Smooth muscle cell (in vitro differentiated cells): ENCODE measurements around the gene ACTR1A. TPM values are rescaled to one million over a fixed set of nuclear protein-coding genes. Genes with fewer than 3 reads are reported as not detected.

Source experiments
- DNase-seq: peaks from one replicate; lab custom pipeline; 2025; ENCODE audit not compliant: unreplicated experiment; lab: John Stamatoyannopoulos, UW
- H2AFZ ChIP-seq: fragments of 200-600 bp; sonication (generic); 2 replicates; pipeline ENCODE4 v1.6.0; 2016; ENCODE audit warnings: antibody characterized with exemption, low read depth, mild to moderate bottlenecking
- H3F3A ChIP-seq: fragments of 200-600 bp; sonication (generic); 2 replicates; pipeline ENCODE4 v1.6.0; 2017; ENCODE audit warnings: antibody characterized with exemption, low read depth
- H3K27ac ChIP-seq: fragments of 200-600 bp; sonication (generic); 2 replicates; pipeline ENCODE4 v1.5.1; 2016; ENCODE audit warnings: low read depth, mild to moderate bottlenecking
- H3K27me3 ChIP-seq: fragments of 200-600 bp; sonication (generic); 2 replicates; pipeline ENCODE4 v1.6.1; 2016; ENCODE audit warnings: low read depth, mild to moderate bottlenecking
- H3K36me3 ChIP-seq: fragments of 200-600 bp; sonication (generic); 2 replicates; pipeline ENCODE4 v1.5.1; 2016; ENCODE audit warnings: low read depth
- H3K4me1 ChIP-seq: fragments of 200-600 bp; sonication (generic); 2 replicates; pipeline ENCODE4 v1.5.1; 2016; ENCODE audit warnings: low read depth
- H3K4me2 ChIP-seq: fragments of 200-600 bp; sonication (generic); 2 replicates; pipeline ENCODE4 v1.6.0; 2016; ENCODE audit warnings: mild to moderate bottlenecking
- H3K4me3 ChIP-seq: fragments of 200-600 bp; sonication (generic); 2 replicates; pipeline ENCODE4 v1.5.1; 2016; ENCODE audit warnings: mild to moderate bottlenecking
- H3K79me2 ChIP-seq: fragments of 200-600 bp; sonication (generic); 2 replicates; pipeline ENCODE4 v1.6.0; 2016; ENCODE audit warnings: low read depth, mild to moderate bottlenecking
- H3K9ac ChIP-seq: fragments of 200-600 bp; sonication (generic); 2 replicates; pipeline ENCODE4 v1.6.0; 2016; ENCODE audit warnings: low read depth
- H3K9me3 ChIP-seq: fragments of 200-600 bp; sonication (generic); replicated peaks from 2 replicates; pipeline ENCODE4 v1.5.1; 2016; ENCODE audit warnings: low read depth
- H4K20me1 ChIP-seq: fragments of 200-600 bp; sonication (generic); 2 replicates; pipeline ENCODE4 v1.6.0; 2016; ENCODE audit warnings: low read depth
- WGBS: methylation state at CpG from one replicate; pipeline ENCODE4 v1.1.7; 2016; ENCODE audit warnings: low lambda C conversion rate; 5-methylcytosine and 5-hydroxymethylcytosine counted together
- polyA plus RNA-seq: library from polyadenylated mRNA; unstranded; fragments of >200 nt; fragmentation: Nextera tagmentation; extraction: Ambion mirVana; gene quantifications from 2 replicates; pipeline ENCODE4 v1.2.1, GENCODE V29; 2016
- total RNA-seq: library from RNA; depleted of rRNA; stranded (reverse); fragments of >200 nt; gene quantifications from 2 replicates; pipeline ENCODE4 v1.2.3, GENCODE V29; 2014
- TF ChIP-seq, protein P1 (sequence below): fragments of 200-600 bp; sonication (generic); IDR thresholded peaks from 2 replicates; pipeline ENCODE4 v1.5.1; 2017; ENCODE audit warnings: borderline replicate concordance, mild to moderate bottlenecking, antibody characterized with exemption; ENCODE audit not compliant: insufficient read depth, poor library complexity, severe bottlenecking

Gene ACTR1A
- total and polyA plus RNA-seq, 2 experiments from 2014 or later = 144 to 149 TPM

DNA sequence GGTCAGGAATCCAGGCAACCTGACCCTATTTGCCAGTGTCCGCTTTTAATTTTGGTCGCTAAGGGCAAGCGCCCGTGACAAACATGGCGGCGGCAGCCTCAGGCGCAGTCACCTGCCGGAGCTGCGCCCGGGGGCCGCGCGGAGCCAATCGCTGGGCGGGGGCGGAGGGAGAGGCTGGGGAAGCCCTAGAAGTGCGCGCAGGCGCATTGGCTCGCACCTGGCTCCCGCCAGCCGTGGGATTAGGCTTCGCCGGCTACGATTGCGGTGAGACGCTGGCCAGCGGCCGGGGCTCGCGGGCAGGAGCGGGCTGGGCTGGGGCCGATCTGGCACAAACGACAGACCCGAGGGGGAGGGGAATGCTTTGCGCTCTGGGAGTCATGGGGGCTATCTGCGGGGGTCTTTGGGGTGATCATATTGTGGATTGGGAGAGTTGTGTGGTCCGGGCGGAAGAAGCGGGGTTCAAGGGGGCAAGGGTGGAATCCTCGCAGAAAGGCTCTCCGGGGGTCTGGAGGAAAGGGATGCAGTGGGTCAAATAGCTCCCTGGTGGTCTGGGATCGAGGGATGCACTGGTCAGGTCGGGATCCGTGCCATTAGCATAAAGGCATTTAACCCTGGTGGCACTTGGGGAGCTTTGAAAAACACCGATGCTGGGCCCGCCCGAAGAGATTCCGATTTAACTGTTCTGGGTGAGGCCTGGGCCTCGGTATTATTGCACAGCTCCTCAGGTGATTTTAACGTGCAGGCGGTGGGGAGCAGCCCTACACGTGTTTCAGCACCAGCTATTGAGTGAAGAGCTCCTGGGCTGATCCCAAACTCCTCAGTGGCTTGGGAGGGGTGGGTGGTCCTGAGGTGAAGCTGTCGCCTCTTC is 41.1 kb downstream of the ACTR1A start:
- no peaks in the 10 kb centered on the region for H3K27me3 ChIP-seq
- peaks cover 10% of the 10 kb centered on the region for H3K4me1 ChIP-seq
- peak; percentile 22 for DNase-seq
- H2AFZ ChIP-seq = peak overlapping the region; percentile 69
- no peak overlapping the region for H3K9ac ChIP-seq
- no peaks in the 10 kb centered on the region for H3K79me2 ChIP-seq
- H3F3A ChIP-seq = peaks cover 3% of the 10 kb centered on the region
- H3K9me3 ChIP-seq = no peaks in the 10 kb centered on the region
- peak overlapping the region; percentile 97 for H3K4me2 ChIP-seq
- WGBS = 3% methylated on average over 48 of the region's 54 CpGs
- no peaks in the 10 kb centered on the region for H3K36me3 ChIP-seq
- H4K20me1 ChIP-seq = no peaks in the 10 kb centered on the region
- TF ChIP-seq, protein P1, sequence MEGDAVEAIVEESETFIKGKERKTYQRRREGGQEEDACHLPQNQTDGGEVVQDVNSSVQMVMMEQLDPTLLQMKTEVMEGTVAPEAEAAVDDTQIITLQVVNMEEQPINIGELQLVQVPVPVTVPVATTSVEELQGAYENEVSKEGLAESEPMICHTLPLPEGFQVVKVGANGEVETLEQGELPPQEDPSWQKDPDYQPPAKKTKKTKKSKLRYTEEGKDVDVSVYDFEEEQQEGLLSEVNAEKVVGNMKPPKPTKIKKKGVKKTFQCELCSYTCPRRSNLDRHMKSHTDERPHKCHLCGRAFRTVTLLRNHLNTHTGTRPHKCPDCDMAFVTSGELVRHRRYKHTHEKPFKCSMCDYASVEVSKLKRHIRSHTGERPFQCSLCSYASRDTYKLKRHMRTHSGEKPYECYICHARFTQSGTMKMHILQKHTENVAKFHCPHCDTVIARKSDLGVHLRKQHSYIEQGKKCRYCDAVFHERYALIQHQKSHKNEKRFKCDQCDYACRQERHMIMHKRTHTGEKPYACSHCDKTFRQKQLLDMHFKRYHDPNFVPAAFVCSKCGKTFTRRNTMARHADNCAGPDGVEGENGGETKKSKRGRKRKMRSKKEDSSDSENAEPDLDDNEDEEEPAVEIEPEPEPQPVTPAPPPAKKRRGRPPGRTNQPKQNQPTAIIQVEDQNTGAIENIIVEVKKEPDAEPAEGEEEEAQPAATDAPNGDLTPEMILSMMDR = no peak
- no peak overlapping the region for H3K27ac ChIP-seq
- H3K4me3 ChIP-seq = peak overlapping the region; percentile 60

DNA sequence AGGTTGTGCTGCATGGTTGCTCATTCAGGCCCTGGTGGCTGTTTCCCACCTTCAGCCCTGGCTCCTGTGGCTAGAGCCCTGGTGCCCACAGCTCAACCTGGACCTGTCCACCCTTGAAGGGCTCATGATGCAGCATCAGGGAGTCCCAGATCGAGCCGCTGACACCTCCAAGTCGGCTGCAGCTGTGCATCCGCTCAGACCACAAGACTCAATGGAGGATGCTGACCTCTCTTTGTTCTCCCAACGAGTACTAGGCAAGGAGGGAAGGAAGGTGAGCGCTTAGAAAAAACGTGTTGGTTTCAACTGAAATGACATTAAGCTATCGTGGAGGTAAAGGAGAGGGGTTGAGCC is 41.7 kb downstream of the ACTR1A start:
- Histone ChIP-seq H3K9me3 (no peaks in the 10 kb centered on the region), H3K27me3 (no peaks in the 10 kb centered on the region), H4K20me1 (no peaks in the 10 kb centered on the region), H3K9ac (no peak overlapping the region), H3K36me3 (no peaks in the 10 kb centered on the region), H2AFZ (peak overlapping the region; percentile 69), H3K4me3 (peak overlapping the region; percentile 60), H3K79me2 (no peaks in the 10 kb centered on the region), H3K27ac (no peak overlapping the region), H3F3A (peaks cover 8% of the 10 kb centered on the region), H3K4me1 (peaks cover 10% of the 10 kb centered on the region), H3K4me2 (peak overlapping the region; percentile 97)
- TF ChIP-seq, protein P1 = no peak
- DNase-seq = no peak
- 56% methylated on average over 8 of the region's 8 CpGs for WGBS

DNA sequence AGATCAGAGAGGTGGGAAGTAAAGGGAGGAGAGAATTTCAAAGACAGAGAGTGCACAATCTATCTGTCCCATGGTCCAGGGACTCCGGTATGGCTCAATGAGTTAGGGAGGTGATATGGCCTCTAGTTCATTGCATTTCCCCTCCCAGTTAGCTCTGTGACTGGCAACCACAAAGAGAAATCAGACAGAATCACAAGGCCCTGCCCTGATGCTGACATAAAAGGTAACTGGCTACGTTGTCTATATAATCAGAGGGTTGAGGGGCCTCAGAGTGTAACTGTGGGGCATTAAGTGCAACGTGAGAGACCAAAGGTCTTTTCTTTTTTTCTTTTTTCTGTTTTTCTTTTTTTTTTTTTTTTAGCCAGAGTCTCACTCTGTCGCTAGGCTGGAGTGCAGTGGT is 43.9 kb downstream of the ACTR1A start:
- Histone ChIP-seq H4K20me1 (peaks cover under 1% of the 10 kb centered on the region), H3K9me3 (no peaks in the 10 kb centered on the region), H3K79me2 (no peaks in the 10 kb centered on the region), H3K36me3 (no peaks in the 10 kb centered on the region), H3K9ac (no peak overlapping the region), H3K27ac (no peak overlapping the region), H3F3A (peaks cover 14% of the 10 kb centered on the region), H2AFZ (no peak overlapping the region), H3K27me3 (no peaks in the 10 kb centered on the region), H3K4me2 (no peak overlapping the region), H3K4me1 (peaks cover 24% of the 10 kb centered on the region), H3K4me3 (no peak overlapping the region)
- 88% methylated on average over 4 of the region's 4 CpGs for WGBS
- no peak for DNase-seq
- TF ChIP-seq, protein P1 = no peak
